ENCODE results near the gene KIF21B. TPM values are rescaled to one million over a fixed set of nuclear protein-coding genes. Genes with fewer than 3 reads are reported as not detected.

KIF21B gene
- total and polyA plus RNA-seq, 2 of the 4 experiments (the other 2 are of a cell fraction), result 0.36 to 0.55 TPM

- no TSS peak for BruUV-seq (replicated peaks)
- Histone ChIP-seq H2AK5ac (ENCODE audit: low read depth, low read length) (no peak overlapping the region), H3K9ac (ENCODE audit: low read depth, low read length) (no peak overlapping the region), H2AK9ac (replicated peaks; ENCODE audit: low read depth, low read length, poor library complexity) (peak overlapping the region; percentile 57), H2BK5ac (ENCODE audit: low read depth, low read length, poor library complexity, severe bottlenecking) (no peak overlapping the region), H2BK15ac (ENCODE audit: low read depth, low read length) (no peak overlapping the region), H3K36me3 (ENCODE audit: control insufficient read depth, insufficient read depth, low read length) (no peaks in the 10 kb centered on the region), H3K79me1 (ENCODE audit: low read depth in 1 of 2, low read length in 2 of 2) (no peaks in the 10 kb centered on the region), H3K27me3 (ENCODE audit: control insufficient read depth, insufficient read depth, low read length) (peaks cover 72% of the 10 kb centered on the region), H3K27ac (ENCODE audit: insufficient read depth, low read length) (no peak overlapping the region), H3K4me2 (ENCODE audit: low read depth, low read length) (no peak overlapping the region), H3K9me1 (ENCODE audit: insufficient read depth, low read length) (no peaks in the 10 kb centered on the region), H4K5ac (ENCODE audit: low read depth, low read length) (no peak overlapping the region), H3K18ac (ENCODE audit: low read depth, low read length) (no peak overlapping the region), H3K4me1 (ENCODE audit: control insufficient read depth, insufficient read depth, low read length) (no peaks in the 10 kb centered on the region), H3K4me3 (ENCODE audit: insufficient read depth, low read depth, low read length) (no peak overlapping the region), H3K9me3 (ENCODE audit: control insufficient read depth, insufficient read depth, low read length) (no peaks in the 10 kb centered on the region), H3K14ac (replicated peaks; ENCODE audit: low read depth, low read length) (no peak overlapping the region), H3K23ac (ENCODE audit: low read depth, low read length) (no peak overlapping the region), H2BK20ac (ENCODE audit: low read depth, low read length) (no peak overlapping the region), H3K56ac (ENCODE audit: extremely low read depth, insufficient read depth, low read length) (no peak overlapping the region), H4K8ac (ENCODE audit: low read depth in 2 of 2, low read length in 2 of 2) (no peak overlapping the region), H4K91ac (ENCODE audit: insufficient read depth, low read depth, low read length) (no peak overlapping the region), H2BK120ac (ENCODE audit: low read depth, low read length) (no peak overlapping the region), H4K20me1 (ENCODE audit: insufficient read depth, low read length) (no peaks in the 10 kb centered on the region), H3K4ac (ENCODE audit: low read depth, low read length) (no peak overlapping the region), H2AFZ (replicated peaks; ENCODE audit: low read length, poor library complexity) (no peak overlapping the region)
- CTCF ChIA-PET, result interaction anchor here (0.6 kb wide), 1 partner anchor 996 kb away, joined by 3 read pairs; no protein-coding TSS in a partner anchor
- ATAC-seq (ENCODE audit: low read depth) (no peak), DNase-seq (no peak)
- intact Hi-C loops (cut with micrococcal nuclease), result no loop called here
- in situ Hi-C loops (cut with MboI; ENCODE audit: low sequenced_read_pairs), result no loop called here
- no CpG with 5 or more reads among the region's 3 CpGs for WGBS, 2 experiments (ENCODE audit: extremely low coverage in 2 of 2, insufficient read length in 1 of 2)
- dilution Hi-C loops (cut with HindIII; ENCODE audit: low sequenced_read_pairs, unreplicated experiment), result no loop called here
- TF ChIP-seq MXI1 (IDR thresholded peaks at IDR 0.05; ENCODE audit: borderline replicate concordance, low read depth, low read length) (no peak), CHD1 (IDR thresholded peaks at IDR 0.05; ENCODE audit: low read depth, low read length) (no peak), POLR2A (IDR thresholded peaks at IDR 0.05; ENCODE audit: low read depth, low read length) (no peak), MAZ (IDR thresholded peaks at IDR 0.05; ENCODE audit: borderline replicate concordance, low read depth, low read length) (no peak), CTCF (conservative IDR thresholded peaks at IDR 0.05; ENCODE audit: low read depth, low read length) (no peak), NFE2L2 (IDR thresholded peaks at IDR 0.05; ENCODE audit: low read depth, low read length) (no peak), MAFK (IDR thresholded peaks at IDR 0.05; ENCODE audit: low read depth, low read length) (no peak), BHLHE40 (IDR thresholded peaks at IDR 0.05; ENCODE audit: low read depth, low read length) (no peak), SMC3 (IDR thresholded peaks at IDR 0.05; ENCODE audit: low read depth, low read length) (no peak), RFX5 (IDR thresholded peaks at IDR 0.05; ENCODE audit: low read depth, low read length) (no peak), CEBPB (IDR thresholded peaks at IDR 0.05; ENCODE audit: low read depth, low read length) (no peak), RAD21 (IDR thresholded peaks at IDR 0.05; ENCODE audit: low read length) (no peak), FOS (IDR thresholded peaks at IDR 0.05; ENCODE audit: low read depth, low read length) (no peak)
- TF ChIP-seq, protein P1, sequence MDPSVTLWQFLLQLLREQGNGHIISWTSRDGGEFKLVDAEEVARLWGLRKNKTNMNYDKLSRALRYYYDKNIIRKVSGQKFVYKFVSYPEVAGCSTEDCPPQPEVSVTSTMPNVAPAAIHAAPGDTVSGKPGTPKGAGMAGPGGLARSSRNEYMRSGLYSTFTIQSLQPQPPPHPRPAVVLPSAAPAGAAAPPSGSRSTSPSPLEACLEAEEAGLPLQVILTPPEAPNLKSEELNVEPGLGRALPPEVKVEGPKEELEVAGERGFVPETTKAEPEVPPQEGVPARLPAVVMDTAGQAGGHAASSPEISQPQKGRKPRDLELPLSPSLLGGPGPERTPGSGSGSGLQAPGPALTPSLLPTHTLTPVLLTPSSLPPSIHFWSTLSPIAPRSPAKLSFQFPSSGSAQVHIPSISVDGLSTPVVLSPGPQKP (IDR thresholded peaks at IDR 0.05; ENCODE audit: borderline replicate concordance, low read depth, low read length), result no peak
- TF ChIP-seq, protein P2, sequence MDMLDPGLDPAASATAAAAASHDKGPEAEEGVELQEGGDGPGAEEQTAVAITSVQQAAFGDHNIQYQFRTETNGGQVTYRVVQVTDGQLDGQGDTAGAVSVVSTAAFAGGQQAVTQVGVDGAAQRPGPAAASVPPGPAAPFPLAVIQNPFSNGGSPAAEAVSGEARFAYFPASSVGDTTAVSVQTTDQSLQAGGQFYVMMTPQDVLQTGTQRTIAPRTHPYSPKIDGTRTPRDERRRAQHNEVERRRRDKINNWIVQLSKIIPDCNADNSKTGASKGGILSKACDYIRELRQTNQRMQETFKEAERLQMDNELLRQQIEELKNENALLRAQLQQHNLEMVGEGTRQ (IDR thresholded peaks at IDR 0.05; ENCODE audit: low read depth, low read length), result no peak
- POLR2A ChIA-PET (ENCODE audit: unreplicated experiment), result no interaction called here
These were observed 35.9 kb upstream of the KIF21B start for GRCh38 chr1:201059401-201059800.

All from IMR-90 (cell line).